ENCODE measurements around the gene TDRD10.
A peak's percentile ranks its signal among the peaks of the same experiment; 100 is the strongest.

Gene TDRD10, protein sequence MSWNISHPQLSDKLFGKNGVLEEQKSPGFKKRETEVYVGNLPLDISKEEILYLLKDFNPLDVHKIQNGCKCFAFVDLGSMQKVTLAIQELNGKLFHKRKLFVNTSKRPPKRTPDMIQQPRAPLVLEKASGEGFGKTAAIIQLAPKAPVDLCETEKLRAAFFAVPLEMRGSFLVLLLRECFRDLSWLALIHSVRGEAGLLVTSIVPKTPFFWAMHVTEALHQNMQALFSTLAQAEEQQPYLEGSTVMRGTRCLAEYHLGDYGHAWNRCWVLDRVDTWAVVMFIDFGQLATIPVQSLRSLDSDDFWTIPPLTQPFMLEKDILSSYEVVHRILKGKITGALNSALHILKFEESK

GRCh38 chr1:154502066-154502743 is at the start of gene TDRD10, which contains the start of gene SHE:
TDRD10 (plus strand) TSS chr1:154502219; CDS start chr1:154506904, 4,685 bp downstream.
SHE (minus strand) TSS chr1:154502412; CDS start chr1:154502026, 386 bp downstream.
- DNase-seq (ENCODE audit: low spot score): no peak

GRCh38 chr1:154453161-154453560 is 48.9 kb upstream of the TDRD10 start:
- DNase-seq (ENCODE audit: low spot score): no peak

- DNase-seq (ENCODE audit: low spot score): peak; percentile 61
Observed at GRCh38 chr1:154453574-154454352, 48.3 kb upstream of the TDRD10 start.

DNA sequence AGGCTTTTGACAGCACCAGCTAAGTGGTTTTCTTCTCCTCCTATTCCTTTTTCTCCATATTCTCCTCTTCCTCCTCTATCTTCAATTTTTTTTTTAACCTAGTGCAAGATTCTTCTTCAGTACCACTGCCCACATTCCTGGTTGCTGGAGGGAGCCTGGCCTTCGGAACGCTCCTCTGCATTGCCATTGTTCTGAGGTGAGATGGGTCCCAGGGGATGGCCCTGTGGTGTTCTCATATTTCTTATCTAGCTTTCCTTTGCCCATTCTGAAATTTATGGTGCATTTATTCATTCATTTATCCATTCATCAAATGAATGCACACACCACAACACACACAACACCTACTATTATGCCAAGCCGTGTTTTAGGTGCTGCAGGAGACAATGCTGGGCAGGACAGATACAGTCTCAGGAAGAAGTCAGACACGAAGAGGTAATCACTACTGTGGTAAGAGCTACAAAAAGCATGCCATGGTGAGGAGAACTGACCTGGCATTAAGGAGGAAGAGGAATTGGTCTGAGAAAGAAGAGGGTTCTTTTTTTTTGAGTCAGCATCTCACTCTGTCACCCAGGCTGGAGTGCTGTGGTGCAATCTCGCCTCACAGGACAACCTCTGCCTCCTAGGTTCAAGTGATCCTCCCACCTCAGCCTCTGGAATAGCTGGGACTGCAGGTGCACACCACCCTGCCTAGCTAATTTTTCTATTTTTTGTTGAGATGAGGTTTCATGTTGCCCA is 47.5 kb upstream of the TDRD10 start:
- no peak for DNase-seq (ENCODE audit: low spot score)

DNA sequence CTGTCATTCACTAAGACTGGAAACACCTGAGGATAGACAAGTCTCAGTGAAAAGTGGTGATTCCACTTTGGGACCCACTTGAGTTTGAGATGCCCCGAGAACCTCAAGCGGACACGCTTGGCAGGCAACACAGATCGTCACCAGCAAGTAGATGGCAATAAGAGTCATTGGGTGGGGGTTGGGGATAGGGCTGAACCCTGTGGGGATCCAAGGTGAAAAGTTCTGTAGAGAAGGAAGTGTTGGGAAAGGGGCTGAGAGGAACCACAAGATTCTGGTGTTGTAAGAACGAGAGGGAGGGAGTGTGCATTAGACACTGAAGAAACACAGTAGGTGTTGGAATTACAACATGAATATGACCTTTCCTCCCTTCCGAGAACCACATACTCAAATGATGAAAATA is 45.4 kb upstream of the TDRD10 start:
- no peak for DNase-seq (ENCODE audit: low spot score)

- no peak for DNase-seq (ENCODE audit: low spot score)
Observed at GRCh38 chr1:154459080-154459479, 42.9 kb upstream of the TDRD10 start.

DNA sequence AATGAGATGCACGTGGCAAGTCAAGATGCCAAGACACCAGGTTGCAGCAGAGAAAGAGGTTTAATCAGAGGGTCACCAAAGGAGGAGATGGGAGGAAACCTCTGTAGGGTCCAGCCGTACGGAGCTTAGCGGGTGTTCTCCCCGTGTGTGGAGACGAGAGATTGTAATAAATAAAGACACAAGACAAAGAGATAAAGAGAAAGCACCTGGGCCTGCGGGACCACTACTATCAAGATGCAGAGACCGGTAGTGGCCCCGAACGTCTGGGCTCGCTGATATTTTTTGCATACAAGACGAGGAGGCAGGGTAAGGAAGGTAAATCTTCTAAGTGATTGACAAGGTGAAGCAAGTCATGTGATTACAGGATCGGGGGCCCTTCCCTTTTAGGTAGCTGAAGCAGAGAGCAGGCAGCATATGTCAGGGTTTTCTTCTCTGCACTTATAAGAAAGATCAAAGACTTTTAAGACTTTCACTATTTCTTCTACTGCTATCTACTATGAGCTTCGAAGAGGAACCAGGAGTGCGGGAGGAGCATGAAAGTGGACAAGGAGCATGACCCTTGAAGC is 41.2 kb upstream of the TDRD10 start:
- no peak for DNase-seq (ENCODE audit: low spot score)

- peak; percentile 16 for DNase-seq (ENCODE audit: low spot score)
Observed at GRCh38 chr1:154463512-154463990, 38.5 kb upstream of the TDRD10 start.

DNA sequence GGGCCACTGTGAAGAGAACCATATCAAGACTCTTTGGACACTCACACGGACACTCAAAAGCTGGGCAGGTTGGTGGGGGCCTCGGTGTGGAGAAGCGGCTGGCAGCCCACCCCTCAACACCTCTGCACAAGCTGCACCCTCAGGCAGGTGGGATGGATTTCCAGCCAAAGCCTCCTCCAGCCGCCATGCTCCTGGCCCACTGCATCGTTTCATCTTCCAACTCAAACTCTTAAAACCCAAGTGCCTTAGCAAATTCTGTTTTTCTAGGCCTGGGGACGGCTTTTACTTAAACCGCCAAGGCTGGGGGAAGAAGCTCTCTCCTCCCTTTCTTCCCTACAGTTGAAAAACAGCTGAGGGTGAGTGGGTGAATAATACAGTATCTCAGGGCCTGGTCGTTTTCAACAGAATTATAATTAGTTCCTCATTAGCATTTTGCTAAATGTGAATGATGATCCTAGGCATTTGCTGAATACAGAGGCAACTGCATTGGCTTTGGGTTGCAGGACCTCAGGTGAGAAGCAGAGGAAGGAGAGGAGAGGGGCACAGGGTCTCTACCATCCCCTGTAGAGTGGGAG is 36.3 kb upstream of the TDRD10 start:
- DNase-seq (ENCODE audit: low spot score): no peak

- no peak for DNase-seq (ENCODE audit: low spot score)
Observed at GRCh38 chr1:154466206-154466605, 35.8 kb upstream of the TDRD10 start.

DNA sequence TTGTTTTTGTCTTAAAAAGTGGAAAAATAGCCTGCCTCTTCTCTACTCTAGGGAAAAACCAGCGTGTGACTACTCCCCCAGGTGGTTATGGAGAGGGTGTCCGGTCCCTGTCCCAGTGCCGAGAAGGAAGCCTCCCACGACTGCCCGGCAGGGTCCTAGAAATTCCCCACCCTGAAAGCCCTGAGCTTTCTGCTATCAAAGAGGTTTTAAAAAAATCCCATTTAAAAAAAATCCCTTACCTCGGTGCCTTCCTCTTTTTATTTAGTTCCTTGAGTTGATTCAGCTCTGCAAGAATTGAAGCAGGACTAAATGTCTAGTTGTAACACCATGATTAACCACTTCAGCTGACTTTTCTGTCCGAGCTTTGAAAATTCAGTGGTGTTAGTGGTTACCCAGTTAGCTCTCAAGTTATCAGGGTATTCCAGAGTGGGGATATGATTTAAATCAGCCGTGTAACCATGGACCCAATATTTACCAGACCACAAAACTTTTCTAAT is 35.0 kb upstream of the TDRD10 start:
- DNase-seq (ENCODE audit: low spot score): no peak

- no peak for DNase-seq (ENCODE audit: low spot score)
Observed at GRCh38 chr1:154467434-154468102, 34.5 kb upstream of the TDRD10 start.

DNA sequence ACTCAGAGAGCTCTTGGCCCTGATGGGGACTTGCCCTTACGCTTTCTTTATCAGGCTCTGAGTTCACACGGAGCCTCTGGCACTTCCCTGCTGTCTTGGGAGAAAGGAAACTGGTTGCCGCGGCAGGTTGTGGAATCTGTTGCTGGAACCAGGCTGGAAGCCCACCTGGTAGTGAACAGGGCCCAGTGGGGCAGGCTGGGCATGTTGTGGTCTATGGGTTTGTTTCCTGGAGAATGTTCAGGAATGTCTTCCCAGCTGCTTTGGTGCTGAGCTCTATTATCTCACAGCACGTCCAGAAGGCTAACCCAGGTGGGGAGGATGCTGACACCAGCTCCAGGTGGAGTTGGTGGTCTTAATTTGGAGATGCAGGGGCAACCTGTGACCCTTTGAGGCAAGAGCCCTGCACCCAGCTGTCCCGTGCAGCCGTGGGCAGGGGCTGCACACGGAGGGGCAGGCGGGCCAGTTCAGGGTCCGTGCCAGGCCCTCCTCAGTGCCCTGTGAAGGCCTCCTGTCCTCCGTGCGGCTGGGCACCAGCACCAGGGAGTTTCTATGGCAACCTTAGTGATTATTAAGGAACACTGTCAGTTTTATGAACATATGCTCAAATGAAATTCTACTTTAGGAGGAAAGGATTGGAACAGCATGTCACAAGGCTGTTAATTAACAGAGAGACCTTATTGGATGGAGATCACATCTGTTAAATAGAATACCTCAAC is 33.3 kb upstream of the TDRD10 start:
- DNase-seq (ENCODE audit: low spot score): no peak

DNA sequence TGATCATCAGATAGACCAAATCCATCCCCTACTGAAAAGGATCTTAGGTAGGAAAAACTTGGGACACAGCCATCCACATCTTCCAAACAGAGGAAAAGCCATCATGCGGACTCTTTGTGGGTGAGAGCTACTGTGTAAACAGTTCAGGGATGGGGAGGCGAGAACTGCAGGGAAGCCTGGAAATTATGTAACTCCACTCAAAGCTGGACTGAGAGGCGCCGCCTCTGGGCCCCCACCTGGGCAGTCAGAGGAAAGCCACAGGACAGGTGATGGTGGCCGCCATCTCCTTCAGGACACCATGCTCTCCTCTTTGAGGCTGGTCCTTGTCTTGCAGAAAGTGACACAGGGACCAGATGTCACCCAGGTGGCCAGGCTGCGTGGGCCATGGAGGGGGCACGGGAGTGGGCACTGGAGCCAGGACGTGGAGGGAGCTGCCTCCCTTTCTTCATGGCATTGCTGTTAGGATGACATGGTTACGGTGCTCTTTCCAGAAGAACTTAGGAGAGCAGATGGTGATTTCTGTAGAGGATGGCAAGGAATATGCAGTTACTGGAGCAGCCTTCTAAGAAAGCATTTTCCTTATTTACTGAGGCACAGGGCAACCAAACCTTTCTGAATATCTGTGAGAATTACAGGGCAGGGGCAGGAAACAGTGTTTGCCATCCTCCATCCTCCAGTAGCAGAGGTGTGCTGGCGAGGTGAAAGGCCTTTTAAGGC is 32.0 kb upstream of the TDRD10 start:
- DNase-seq (ENCODE audit: low spot score): no peak

DNA sequence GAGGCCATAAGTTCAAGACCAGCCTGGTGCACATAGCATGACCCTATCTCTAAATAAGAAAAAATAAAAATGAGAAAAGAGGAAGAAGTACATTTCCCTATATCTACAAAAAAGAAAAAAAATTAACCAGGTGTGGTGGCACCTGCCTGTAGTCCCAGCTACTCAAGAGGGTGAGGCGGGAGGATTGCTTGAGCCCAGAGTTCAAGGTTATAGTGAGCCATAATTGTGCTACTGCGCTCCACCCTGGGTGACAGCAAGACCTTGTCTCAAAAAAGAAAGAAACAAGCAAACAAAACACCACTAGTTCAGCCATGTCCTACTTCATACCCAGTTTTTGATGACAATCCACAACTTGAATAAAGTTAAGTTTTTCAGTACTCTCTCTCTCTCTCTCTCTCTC is 30.7 kb upstream of the TDRD10 start:
- no peak for DNase-seq (ENCODE audit: low spot score)

DNA sequence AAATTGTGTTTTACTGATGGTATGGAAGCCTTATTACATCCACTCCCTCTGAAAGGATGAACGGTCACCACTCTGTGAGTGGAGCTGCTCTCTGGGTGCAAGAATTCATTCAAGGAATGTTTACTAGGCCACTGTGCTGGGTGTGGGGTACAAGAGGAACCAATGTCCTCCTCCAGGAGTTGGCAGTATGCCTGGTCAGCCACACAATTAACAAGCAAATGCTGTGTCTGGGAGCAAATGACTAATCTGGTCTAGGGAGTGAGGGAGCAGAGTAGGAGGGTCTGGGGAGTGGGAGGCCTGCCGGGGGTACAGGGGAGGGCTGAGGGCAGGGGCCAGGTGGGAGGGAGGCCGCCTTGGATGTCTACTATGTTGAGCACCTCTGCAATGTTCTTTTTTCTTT is 27.2 kb upstream of the TDRD10 start:
- peak; percentile 95 for DNase-seq (ENCODE audit: low spot score)

- peak; percentile 72 for DNase-seq (ENCODE audit: low spot score)
Observed at GRCh38 chr1:154476791-154477190, 25.2 kb upstream of the TDRD10 start.

DNA sequence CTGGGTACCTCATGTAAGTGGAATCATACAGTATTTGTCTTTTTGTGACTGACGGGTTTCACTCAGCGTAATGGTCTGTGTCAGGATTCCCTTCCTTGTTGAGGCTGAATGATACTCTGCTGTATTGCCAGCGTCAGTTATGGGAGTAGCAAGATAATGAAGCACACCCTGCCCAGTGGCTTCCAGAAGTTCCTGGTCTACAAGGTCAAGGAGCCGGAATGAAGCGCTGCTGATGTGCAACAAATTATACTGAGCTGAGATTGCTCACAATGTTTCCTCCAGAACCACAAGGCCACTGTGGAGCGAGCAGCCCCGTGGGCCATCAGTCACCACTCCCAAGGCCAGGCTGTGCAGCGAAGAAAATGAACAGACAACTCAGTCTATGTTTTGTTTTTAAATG is 24.0 kb upstream of the TDRD10 start:
- DNase-seq (ENCODE audit: low spot score): no peak

DNA sequence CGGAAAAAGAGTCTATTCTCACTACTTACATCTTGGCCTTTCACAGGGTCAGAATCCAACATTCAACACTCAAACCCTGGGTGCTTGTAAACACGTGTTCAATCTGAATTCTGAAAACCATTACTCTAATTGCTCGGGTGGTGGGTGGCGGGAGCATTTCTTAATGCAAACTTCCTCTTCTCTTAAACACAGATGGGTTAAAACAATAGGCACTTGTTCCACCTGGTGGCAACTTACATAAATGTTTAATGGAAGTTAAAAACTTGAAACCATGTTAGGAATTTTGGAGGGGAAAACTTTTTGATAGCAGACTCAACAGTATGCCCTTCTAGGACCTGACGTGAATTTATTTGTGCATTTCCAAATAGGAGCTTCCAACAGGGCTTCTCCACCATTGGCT is 23.4 kb upstream of the TDRD10 start:
- DNase-seq (ENCODE audit: low spot score): peak; percentile 30

Data from kidney tubule cell (primary cell).